Measurements from ENCODE around the gene DNAJC27. TPM values are rescaled to one million over a fixed set of nuclear protein-coding genes. Genes with fewer than 3 reads are reported as not detected.

The DNAJC27 gene
- total and polyA plus RNA-seq, 2 of the 13 experiments (the other 11 are each of a cell fraction or from before 2014, with no cell fraction given): 3.1 to 3.7 TPM

GRCh38 chr2:24893934-24894333, 77.8 kb downstream of the DNAJC27 start:
- in situ Hi-C loops (cut with HindIII; ENCODE audit: extremely low pct_ligation_motif_present, low pct_unique_long_range_greater_than_20kb): no loop called here
- intact Hi-C loops (cut with micrococcal nuclease; ENCODE audit: unreplicated experiment): loop anchor here (2.0 kb wide), 1 partner anchor 25 kb away; no protein-coding TSS in a partner anchor

More at GRCh38 chr2:24893934-24894333, 77.8 kb downstream of the DNAJC27 start:
- no peak overlapping the region for H2AFZ ChIP-seq (ENCODE audit: low read length)
- no peaks in the 10 kb centered on the region for H3K36me3 ChIP-seq (replicated peaks in 1 of 2; ENCODE audit: control insufficient read depth in 1 of 2, insufficient read depth in 2 of 2, low read length in 2 of 2)
- H3K9ac ChIP-seq (ENCODE audit: insufficient read depth, low read depth, low read length): no peak overlapping the region
- CTCF ChIA-PET (ENCODE audit: low intra/inter-chr PET ratio, low total read pairs): no interaction called here
- peaks cover 1 to 26% of the 10 kb centered on the region in 2 experiments; a peak in 2 of 5 replicates for H3K27me3 ChIP-seq (ENCODE audit: control insufficient read depth in 1 of 2, insufficient read depth in 2 of 2, low read length in 2 of 2)
- WGBS (ENCODE audit: low lambda C conversion rate): 2% methylated on average over 3 of the region's 3 CpGs
- no peak for DNase-seq (ENCODE audit: low spot score)
- no peak overlapping the region for H3K4me2 ChIP-seq (ENCODE audit: low read depth, low read length)
- POLR2A ChIA-PET: no interaction called here
- peaks cover 6% of the 10 kb centered on the region; the same call in 1 of the 2 replicates for H3K4me1 ChIP-seq (ENCODE audit: insufficient read depth, low read length)
- no peak overlapping the region for H3K27ac ChIP-seq (ENCODE audit: extremely low read length, insufficient read depth, low read length)
- H4K20me1 ChIP-seq (ENCODE audit: insufficient read depth, low read length): no peaks in the 10 kb centered on the region; the same call in 1 of the 2 replicates
- no peaks in the 10 kb centered on the region for H3K79me2 ChIP-seq (ENCODE audit: insufficient read depth, low read length)
- ATAC-seq: no peak
- peaks cover 20% of the 10 kb centered on the region for H3K9me3 ChIP-seq (ENCODE audit: low read length)
- H3K4me3 ChIP-seq (replicated peaks in 1 of 3; ENCODE audit: insufficient read depth in 1 of 3, low read depth in 2 of 3, low read length in 3 of 3): no peak overlapping the region
- no peak for TF ChIP-seq ZNF629 (CRISPR knock-in tag; conservative IDR thresholded peaks at IDR 0.05)
- TF ChIP-seq ZNF441 (CRISPR knock-in tag; IDR thresholded peaks at IDR 0.05; ENCODE audit: borderline replicate concordance): no peak
- TF ChIP-seq ZBTB40 (IDR thresholded peaks at IDR 0.05): no peak
- TF ChIP-seq ZBTB40 (CRISPR knock-in tag; IDR thresholded peaks at IDR 0.05): no peak
- no peak for TF ChIP-seq CSRNP1 (CRISPR knock-in tag; IDR thresholded peaks at IDR 0.05)
- TF ChIP-seq FOXA1 (IDR thresholded peaks at IDR 0.05): 0 out of 2 replicates have a peak, but pooled peaks have one; percentile 25
- no peak for TF ChIP-seq FOXA1 (CRISPR knock-in tag; IDR thresholded peaks at IDR 0.05)
- no peak for TF ChIP-seq ZNF781 (CRISPR knock-in tag; IDR thresholded peaks at IDR 0.05; ENCODE audit: borderline replicate concordance, not compliant biosample characterization)
- TF ChIP-seq GFI1 (CRISPR knock-in tag; IDR thresholded peaks at IDR 0.05; ENCODE audit: borderline replicate concordance): no peak
- no peak for TF ChIP-seq SOX13 (IDR thresholded peaks at IDR 0.05)
- TF ChIP-seq SOX13 (CRISPR knock-in tag; conservative IDR thresholded peaks at IDR 0.05 in 1 of 2, IDR thresholded peaks at IDR 0.05 in 1 of 2): peak in 1 of 2 experiments; percentile 21; a peak in 1 of 4 replicates
- no peak for TF ChIP-seq MYNN (CRISPR knock-in tag; IDR thresholded peaks at IDR 0.05; ENCODE audit: low read depth)
- no peak for TF ChIP-seq ZFP1 (CRISPR knock-in tag; IDR thresholded peaks at IDR 0.05)
- peak; percentile 41; the same call in 1 of the 2 replicates for TF ChIP-seq SOX5 (CRISPR knock-in tag; IDR thresholded peaks at IDR 0.05; ENCODE audit: borderline replicate concordance)
- no peak for TF ChIP-seq ZNF484 (CRISPR knock-in tag; IDR thresholded peaks at IDR 0.05; ENCODE audit: borderline replicate concordance, low read depth)
- no peak for TF ChIP-seq FOXP1 (IDR thresholded peaks at IDR 0.05)
- TF ChIP-seq FOXP1 (CRISPR knock-in tag; IDR thresholded peaks at IDR 0.05): 0 out of 2 replicates have a peak, but pooled peaks have one; percentile 25
- no peak for FAIRE-seq
- BruUV-seq (replicated peaks): no TSS peak
